GM18909 (cell line): ENCODE data around the gene BRINP3.

Experiments
- ATAC-seq: cut with Tn5 transposase; IDR thresholded peaks from one replicate; pipeline ENCODE4 v1.9.1; 2021; ENCODE audit warnings: mild to moderate bottlenecking; ENCODE audit not compliant: unreplicated experiment, poor library complexity

Gene BRINP3

GRCh38 chr1:190196020-190196419 is 281.6 kb downstream of the BRINP3 start:
- ATAC-seq = no peak

- ATAC-seq = no peak
These were observed 284.1 kb downstream of the BRINP3 start for GRCh38 chr1:190193508-190194115.

GRCh38 chr1:190192627-190193026 is 285.0 kb downstream of the BRINP3 start:
- ATAC-seq = no peak

- no peak for ATAC-seq
These were observed 294.1 kb downstream of the BRINP3 start for GRCh38 chr1:190183588-190183987.

GRCh38 chr1:190179817-190180216 is 297.8 kb downstream of the BRINP3 start:
- ATAC-seq = no peak

GRCh38 chr1:190178827-190179226 is 298.8 kb downstream of the BRINP3 start:
- ATAC-seq = no peak

- no peak for ATAC-seq
These were observed 300.1 kb downstream of the BRINP3 start for GRCh38 chr1:190177555-190177954.

- no peak for ATAC-seq
These were observed 300.9 kb downstream of the BRINP3 start for GRCh38 chr1:190176776-190177175.

GRCh38 chr1:190175320-190175719 is 302.3 kb downstream of the BRINP3 start:
- no peak for ATAC-seq

- no peak for ATAC-seq
These were observed 304.8 kb downstream of the BRINP3 start for GRCh38 chr1:190172651-190173430.

- no peak for ATAC-seq
These were observed 307.3 kb downstream of the BRINP3 start for GRCh38 chr1:190170321-190170720.

GRCh38 chr1:190169311-190170067 is 308.2 kb downstream of the BRINP3 start:
- ATAC-seq = no peak

GRCh38 chr1:190168893-190169280 is 308.8 kb downstream of the BRINP3 start:
- no peak for ATAC-seq

GRCh38 chr1:190168116-190168892 is 309.4 kb downstream of the BRINP3 start:
- no peak for ATAC-seq

- no peak for ATAC-seq
These were observed 318.5 kb downstream of the BRINP3 start for GRCh38 chr1:190159146-190159545.

GRCh38 chr1:190154744-190155143 is 322.9 kb downstream of the BRINP3 start:
- no peak for ATAC-seq

GRCh38 chr1:190147616-190148015 is 330.0 kb downstream of the BRINP3 start:
- no peak for ATAC-seq

GRCh38 chr1:190144650-190145049 is 333.0 kb downstream of the BRINP3 start:
- no peak for ATAC-seq

GRCh38 chr1:190140644-190141043 is 337.0 kb downstream of the BRINP3 start:
- no peak for ATAC-seq

- no peak for ATAC-seq
These were observed 339.0 kb downstream of the BRINP3 start for GRCh38 chr1:190138702-190139101.
